SHP77 (cell line): Measurements from ENCODE around the gene C3.
"Not testable (repeated sequence)": the region's sequence is repeated elsewhere in the genome, so short reads cannot be mapped to it uniquely, and the experiment has no call there.

Experiments
- DNase-seq, 2 experiments: peaks; one replicate each; lab custom pipeline; 2025; lab: John Stamatoyannopoulos, UW

Gene C3

GRCh38 chr19:6713773-6714692 is 6.4 kb downstream of the C3 start:
- DNase-seq: no peak

GRCh38 chr19:6712692-6713670 is 7.5 kb downstream of the C3 start:
- DNase-seq: no peak

- no peak for DNase-seq
These were observed 8.2 kb downstream of the C3 start for GRCh38 chr19:6712231-6712630.

- no peak for DNase-seq
These were observed 8.8 kb downstream of the C3 start for GRCh38 chr19:6711605-6712004.

- no peak for DNase-seq
These were observed 9.4 kb downstream of the C3 start for GRCh38 chr19:6711078-6711361.

GRCh38 chr19:6710273-6711077 is 10.0 kb downstream of the C3 start:
- DNase-seq: no peak

- DNase-seq: no peak
These were observed 10.9 kb downstream of the C3 start for GRCh38 chr19:6709549-6709948.

GRCh38 chr19:6708913-6709312 is 11.5 kb downstream of the C3 start:
- not testable (repeated sequence) for DNase-seq

- DNase-seq: no peak
These were observed 12.1 kb downstream of the C3 start for GRCh38 chr19:6708346-6708745.

- no peak for DNase-seq
These were observed 12.8 kb downstream of the C3 start for GRCh38 chr19:6707658-6708018.

- DNase-seq: no peak
These were observed 13.3 kb downstream of the C3 start for GRCh38 chr19:6707011-6707657.

GRCh38 chr19:6706633-6706958 is 13.9 kb downstream of the C3 start:
- DNase-seq: no peak

GRCh38 chr19:6705931-6706632 is 14.4 kb downstream of the C3 start:
- DNase-seq: no peak

GRCh38 chr19:6700586-6701316 is 19.7 kb downstream of the C3 start:
- DNase-seq: no peak

GRCh38 chr19:6699935-6700334 is 20.5 kb downstream of the C3 start:
- DNase-seq: no peak

GRCh38 chr19:6697291-6697690 is 23.2 kb downstream of the C3 start:
- DNase-seq: no peak

GRCh38 chr19:6696239-6696820 is 24.1 kb downstream of the C3 start:
- DNase-seq: no peak

- no peak for DNase-seq
These were observed 26.2 kb downstream of the C3 start for GRCh38 chr19:6694147-6694815.

- no peak for DNase-seq
These were observed 26.8 kb downstream of the C3 start for GRCh38 chr19:6693681-6694080.

- no peak for DNase-seq
These were observed 27.4 kb downstream of the C3 start for GRCh38 chr19:6693056-6693471.
